Activated naive CD8-positive, alpha-beta T cell (primary cell): ENCODE results near the gene UROD.

Experiments used
- H3K27ac Mint-ChIP-seq: one replicate; pipeline ENCODE4 v1.8.0; 2021; ENCODE audit warnings: mixed read lengths
- H3K27me3 Mint-ChIP-seq: one replicate; pipeline ENCODE4 v1.8.0; 2021; ENCODE audit warnings: mixed read lengths
- H3K36me3 Mint-ChIP-seq: one replicate; pipeline ENCODE4 v1.8.0; 2021; ENCODE audit warnings: mixed read lengths
- H3K4me1 Mint-ChIP-seq: one replicate; pipeline ENCODE4 v1.8.0; 2021; ENCODE audit warnings: low read depth, mixed read lengths
- H3K4me3 Mint-ChIP-seq: one replicate; pipeline ENCODE4 v1.8.0; 2021; ENCODE audit warnings: mild to moderate bottlenecking, mixed read lengths
- H3K9me3 Mint-ChIP-seq: one replicate; pipeline ENCODE4 v1.8.0; 2021; ENCODE audit warnings: low read depth, mixed read lengths

Gene UROD

DNA sequence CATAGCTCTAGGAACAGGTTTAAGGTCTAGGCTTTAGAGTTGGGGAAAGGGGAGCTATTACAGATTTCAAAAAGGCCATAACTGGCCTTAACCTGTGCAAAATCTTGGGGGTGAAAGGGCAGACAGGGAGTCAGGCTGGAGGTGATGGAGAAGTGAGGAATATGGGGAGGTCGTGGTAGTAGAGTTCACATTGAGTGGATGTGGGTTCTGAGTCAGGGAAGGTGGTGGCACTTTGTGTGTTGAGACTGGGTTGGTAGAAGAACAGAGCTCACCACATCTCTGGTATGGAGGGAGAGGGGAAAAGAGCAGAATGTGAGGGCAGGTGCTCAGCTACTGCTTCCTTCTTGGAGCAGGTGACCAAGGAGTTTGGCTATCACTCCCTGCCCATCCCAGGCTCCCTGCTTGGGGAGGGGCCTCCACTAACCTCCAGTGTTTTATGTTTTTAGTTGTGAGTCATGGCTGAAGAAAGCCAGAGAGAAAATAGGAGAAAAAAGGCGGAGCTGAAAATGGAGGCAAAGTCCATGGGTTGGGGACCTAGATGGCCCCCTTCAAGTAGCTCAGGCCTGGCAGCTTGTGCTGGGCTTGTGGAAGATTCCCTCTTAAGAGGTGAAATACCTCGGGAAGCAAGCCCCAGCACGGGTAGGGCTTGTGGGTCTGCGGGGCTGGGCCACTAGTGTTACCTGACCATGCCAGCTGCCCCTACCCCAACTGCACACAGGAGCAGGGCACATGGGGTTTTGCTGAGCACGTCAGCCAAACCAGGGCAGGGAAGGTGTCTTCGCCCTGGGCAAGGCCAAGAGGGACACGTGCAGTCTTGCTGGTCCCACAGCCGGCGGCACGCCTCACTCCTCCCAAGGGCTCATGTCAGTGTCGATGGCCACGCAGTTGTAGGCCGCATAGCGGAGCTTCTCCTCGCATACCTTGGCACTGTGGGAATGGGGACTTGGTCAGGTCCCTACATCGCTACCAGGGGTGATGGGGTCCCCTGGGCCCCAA, 9.1 kb upstream of the UROD start:
- H3K27ac Mint-ChIP-seq, result peak overlapping the region; percentile 50
- H3K9me3 Mint-ChIP-seq, result no peaks in the 10 kb centered on the region
- peaks cover 4% of the 10 kb centered on the region for H3K36me3 Mint-ChIP-seq
- H3K4me3 Mint-ChIP-seq, result no peak overlapping the region
- no peaks in the 10 kb centered on the region for H3K27me3 Mint-ChIP-seq
- peaks cover 7% of the 10 kb centered on the region for H3K4me1 Mint-ChIP-seq

DNA sequence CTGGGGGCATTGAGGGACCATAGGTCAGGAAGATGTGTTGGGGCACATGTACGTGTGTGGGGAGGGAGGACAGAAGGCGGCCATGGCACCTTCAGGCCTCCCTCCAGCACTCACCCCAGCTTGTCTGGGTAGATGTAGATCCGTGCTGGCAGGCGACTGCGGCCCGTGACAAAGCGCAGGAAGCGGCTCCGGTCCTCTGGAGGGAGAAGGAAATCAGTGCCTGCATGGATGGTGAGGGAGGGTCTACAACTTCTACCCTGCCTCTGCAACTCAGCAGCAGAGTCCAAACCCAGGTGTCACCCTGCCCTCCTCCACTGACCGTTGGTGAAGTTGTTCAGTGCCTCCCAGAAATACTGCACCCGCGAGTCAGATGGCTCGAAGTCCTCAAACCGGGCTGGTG, 8.3 kb upstream of the UROD start:
- Mint-ChIP-seq H3K4me1 (peaks cover 8% of the 10 kb centered on the region), H3K9me3 (no peaks in the 10 kb centered on the region), H3K4me3 (no peak overlapping the region), H3K27me3 (no peaks in the 10 kb centered on the region), H3K36me3 (peaks cover 4% of the 10 kb centered on the region), H3K27ac (no peak overlapping the region)

DNA sequence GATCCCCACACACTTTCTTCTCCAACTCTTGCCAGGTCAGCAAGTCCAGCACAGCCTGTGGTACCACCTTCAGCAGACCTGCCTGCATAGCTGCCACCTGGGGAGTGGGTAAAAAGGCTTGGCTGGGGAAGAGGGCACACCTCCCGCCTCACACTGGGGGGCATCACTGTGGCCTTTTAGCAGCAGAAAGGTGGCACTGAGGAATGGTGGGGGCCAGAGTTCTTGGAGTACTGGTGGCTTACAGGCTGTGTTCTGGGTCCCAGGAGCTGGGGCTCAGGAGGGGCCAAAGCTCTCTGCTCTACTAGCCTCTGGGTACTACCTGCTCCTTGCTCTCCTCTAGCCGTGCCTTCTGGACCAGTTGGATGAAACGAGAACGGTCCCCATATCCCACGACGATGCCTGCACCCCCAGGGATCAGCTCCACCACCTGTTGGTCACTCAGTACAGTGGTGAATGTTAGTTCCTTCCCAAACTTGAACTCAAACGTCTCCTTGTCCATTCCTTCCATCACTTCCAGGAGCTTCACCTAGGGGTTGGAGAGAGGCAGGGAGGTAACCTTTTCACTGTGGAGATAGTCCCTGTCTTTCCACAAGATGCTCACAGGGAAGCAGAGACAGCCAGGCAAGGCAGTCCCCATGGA, 7.7 kb upstream of the UROD start:
- Mint-ChIP-seq H3K4me1 (peaks cover 15% of the 10 kb centered on the region), H3K27ac (no peak overlapping the region), H3K9me3 (no peaks in the 10 kb centered on the region), H3K36me3 (peaks cover 4% of the 10 kb centered on the region), H3K4me3 (no peak overlapping the region), H3K27me3 (no peaks in the 10 kb centered on the region)

DNA sequence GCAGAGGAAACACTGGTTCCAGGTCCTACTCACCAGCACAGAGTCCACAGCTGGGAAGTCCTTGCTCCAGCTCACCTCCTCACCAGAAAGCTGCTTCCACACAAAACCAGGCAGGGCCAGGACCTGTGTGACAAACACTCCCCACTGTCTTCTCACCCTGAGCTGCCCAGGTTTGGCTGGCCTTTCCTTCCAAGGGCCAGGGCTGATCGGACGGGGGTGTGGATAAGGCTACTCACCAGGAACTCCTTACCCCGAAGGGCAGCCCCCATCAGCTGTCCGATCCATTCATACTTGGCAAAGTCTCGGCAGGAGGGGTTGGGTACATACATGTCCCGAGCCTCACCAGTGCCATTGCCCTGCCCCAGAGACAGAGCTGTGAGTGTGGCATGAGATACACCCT, 6.3 kb upstream of the UROD start:
- Mint-ChIP-seq H3K9me3 (no peaks in the 10 kb centered on the region), H3K4me3 (no peak overlapping the region), H3K27me3 (no peaks in the 10 kb centered on the region), H3K36me3 (peaks cover 4% of the 10 kb centered on the region), H3K27ac (no peak overlapping the region), H3K4me1 (peaks cover 21% of the 10 kb centered on the region)

DNA sequence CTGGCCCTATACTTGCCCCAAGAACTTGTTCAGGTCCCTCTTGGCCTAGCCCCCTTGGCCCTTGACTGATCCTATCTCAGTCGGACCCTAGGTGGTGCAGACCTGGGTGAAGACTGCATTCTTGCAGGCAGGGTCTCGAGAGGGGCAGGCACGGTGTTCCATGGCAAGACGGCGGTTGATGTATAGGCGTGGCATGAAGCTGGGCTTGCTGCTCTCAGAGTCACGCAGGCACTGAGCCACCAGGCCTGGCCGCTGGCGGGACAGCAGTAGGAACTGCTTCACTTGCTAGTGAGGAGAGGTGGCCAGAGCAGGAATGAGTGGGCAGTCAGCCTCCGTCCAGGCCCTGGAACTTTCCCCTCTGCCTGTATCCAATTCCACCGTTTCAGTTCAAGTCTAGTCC, 4.7 kb upstream of the UROD start:
- H3K9me3 Mint-ChIP-seq, result no peaks in the 10 kb centered on the region
- H3K36me3 Mint-ChIP-seq, result peaks cover 4% of the 10 kb centered on the region
- no peaks in the 10 kb centered on the region for H3K27me3 Mint-ChIP-seq
- no peak overlapping the region for H3K27ac Mint-ChIP-seq
- no peak overlapping the region for H3K4me3 Mint-ChIP-seq
- peaks cover 28% of the 10 kb centered on the region for H3K4me1 Mint-ChIP-seq

DNA sequence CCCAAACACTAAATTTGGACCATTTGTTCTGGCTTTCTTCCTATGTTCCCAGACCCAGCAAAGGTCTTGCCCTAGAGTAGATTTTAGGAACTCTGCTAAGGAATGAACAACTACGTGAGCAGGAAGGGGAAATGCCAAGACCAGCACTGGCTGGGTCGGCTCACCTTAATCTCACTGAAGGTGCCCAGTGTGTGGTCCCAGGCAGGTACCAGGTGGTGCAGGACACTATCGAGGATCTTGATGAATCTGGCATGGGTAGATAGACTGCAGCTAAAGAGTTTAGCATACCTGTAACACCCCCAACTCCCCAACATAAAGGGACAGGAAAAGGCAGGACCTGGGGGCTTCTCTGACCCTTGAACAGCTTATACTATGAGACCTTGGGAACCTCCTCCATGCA, 4.0 kb upstream of the UROD start:
- H3K27ac Mint-ChIP-seq, result no peak overlapping the region
- H3K27me3 Mint-ChIP-seq, result no peaks in the 10 kb centered on the region
- no peak overlapping the region for H3K4me3 Mint-ChIP-seq
- H3K9me3 Mint-ChIP-seq, result no peaks in the 10 kb centered on the region
- H3K4me1 Mint-ChIP-seq, result peaks cover 27% of the 10 kb centered on the region
- H3K36me3 Mint-ChIP-seq, result no peaks in the 10 kb centered on the region

DNA sequence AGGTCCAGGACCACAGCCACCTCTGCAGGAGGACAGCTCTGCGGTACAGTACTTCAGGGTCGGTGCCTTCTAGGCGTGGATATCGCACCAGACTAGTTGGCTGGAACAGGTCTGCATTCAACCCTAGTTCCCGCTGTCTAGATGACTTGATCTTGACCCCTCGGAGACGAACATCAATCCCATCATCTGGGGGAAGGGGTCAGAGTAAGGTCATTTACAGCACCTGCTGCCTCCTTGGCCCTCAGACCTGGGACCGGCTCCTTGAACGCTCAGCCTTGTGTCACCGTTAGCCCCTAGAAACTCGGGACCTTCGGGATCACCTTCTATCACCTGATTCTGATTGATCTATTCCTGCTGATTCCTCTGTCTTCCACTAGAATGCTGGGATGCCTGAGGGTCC, 3.5 kb upstream of the UROD start:
- Mint-ChIP-seq H3K4me1 (peaks cover 31% of the 10 kb centered on the region), H3K9me3 (no peaks in the 10 kb centered on the region), H3K36me3 (no peaks in the 10 kb centered on the region), H3K27ac (no peak overlapping the region), H3K4me3 (no peak overlapping the region), H3K27me3 (no peaks in the 10 kb centered on the region)

DNA sequence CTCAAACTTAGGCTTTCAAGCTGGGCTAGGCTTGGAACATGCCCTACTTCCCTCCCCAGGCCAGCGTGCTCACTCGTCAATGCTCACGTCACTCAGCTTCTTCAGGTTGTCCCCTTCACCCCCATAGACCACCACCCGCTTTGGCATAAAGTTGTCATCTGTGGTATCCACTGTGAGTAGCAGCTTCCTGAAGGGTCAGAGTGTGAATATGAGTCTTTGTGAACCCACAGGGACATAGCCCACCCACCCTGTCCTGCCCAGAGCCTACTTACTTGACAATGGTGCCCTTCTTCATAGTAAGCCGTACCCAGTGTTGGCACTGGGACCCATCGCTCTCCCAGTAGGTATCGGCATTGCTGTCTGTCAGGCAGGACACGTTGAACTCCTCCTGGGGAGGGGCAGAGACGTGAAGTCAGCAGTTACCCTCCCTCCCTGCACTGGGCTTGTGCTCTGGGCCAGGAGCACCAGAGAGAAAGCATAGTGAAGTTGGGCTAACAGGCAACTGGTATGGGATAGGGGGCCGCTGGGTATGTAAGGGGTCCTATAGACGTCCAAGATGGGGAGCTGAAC, 2.7 kb upstream of the UROD start:
- Mint-ChIP-seq H3K4me1 (peaks cover 38% of the 10 kb centered on the region), H3K4me3 (peak overlapping the region; percentile 88), H3K9me3 (no peaks in the 10 kb centered on the region), H3K27me3 (no peaks in the 10 kb centered on the region), H3K36me3 (peaks cover 2% of the 10 kb centered on the region), H3K27ac (no peak overlapping the region)

DNA sequence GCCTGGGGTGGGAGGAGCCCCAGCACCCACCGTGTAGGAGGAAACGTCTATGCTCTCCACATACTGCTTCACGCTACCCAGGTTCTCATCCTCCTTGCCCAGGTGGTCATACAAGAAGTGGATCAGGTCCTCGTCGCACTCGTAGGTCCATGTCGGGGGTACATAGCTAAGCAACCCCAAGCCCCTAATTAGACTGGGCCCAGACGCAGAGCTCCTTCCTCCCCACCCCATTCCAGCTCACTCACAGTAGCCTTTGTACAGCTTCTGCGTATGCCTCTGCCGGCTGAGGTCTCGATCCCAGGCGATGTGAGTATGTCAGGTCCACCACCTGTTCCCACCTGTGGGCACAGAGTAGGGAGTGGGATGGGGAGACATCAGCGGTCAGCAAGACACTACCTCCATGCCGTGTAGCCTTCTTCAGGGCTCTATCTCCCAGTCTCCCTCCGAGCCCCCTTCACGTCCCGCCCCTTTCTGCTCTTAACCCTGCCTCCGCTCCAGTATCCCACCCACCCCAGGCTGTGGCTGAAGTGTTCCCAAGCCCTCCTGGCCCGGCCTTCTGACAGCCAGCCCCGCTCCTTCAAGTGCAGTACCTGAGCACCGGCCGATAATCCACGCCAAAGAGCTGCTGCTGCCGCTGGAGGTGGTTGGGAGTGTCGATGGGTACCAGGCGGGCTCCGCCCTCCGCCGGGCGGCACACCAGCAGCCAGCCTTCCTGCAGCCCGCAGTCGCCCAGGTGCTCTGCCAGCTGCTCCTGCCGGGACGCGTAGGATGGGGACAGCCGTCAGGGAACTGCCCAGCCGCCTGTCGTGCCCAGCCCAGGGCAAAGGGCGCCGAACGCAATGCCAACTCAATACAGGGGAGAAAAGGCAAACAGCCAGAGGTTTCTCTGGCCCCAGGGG, 1.8 kb upstream of the UROD start:
- H3K4me3 Mint-ChIP-seq, result peak overlapping the region; percentile 88
- H3K27ac Mint-ChIP-seq, result peak overlapping the region; percentile 61
- peaks cover 43% of the 10 kb centered on the region for H3K4me1 Mint-ChIP-seq
- H3K36me3 Mint-ChIP-seq, result peaks cover 4% of the 10 kb centered on the region
- no peaks in the 10 kb centered on the region for H3K27me3 Mint-ChIP-seq
- H3K9me3 Mint-ChIP-seq, result no peaks in the 10 kb centered on the region

DNA sequence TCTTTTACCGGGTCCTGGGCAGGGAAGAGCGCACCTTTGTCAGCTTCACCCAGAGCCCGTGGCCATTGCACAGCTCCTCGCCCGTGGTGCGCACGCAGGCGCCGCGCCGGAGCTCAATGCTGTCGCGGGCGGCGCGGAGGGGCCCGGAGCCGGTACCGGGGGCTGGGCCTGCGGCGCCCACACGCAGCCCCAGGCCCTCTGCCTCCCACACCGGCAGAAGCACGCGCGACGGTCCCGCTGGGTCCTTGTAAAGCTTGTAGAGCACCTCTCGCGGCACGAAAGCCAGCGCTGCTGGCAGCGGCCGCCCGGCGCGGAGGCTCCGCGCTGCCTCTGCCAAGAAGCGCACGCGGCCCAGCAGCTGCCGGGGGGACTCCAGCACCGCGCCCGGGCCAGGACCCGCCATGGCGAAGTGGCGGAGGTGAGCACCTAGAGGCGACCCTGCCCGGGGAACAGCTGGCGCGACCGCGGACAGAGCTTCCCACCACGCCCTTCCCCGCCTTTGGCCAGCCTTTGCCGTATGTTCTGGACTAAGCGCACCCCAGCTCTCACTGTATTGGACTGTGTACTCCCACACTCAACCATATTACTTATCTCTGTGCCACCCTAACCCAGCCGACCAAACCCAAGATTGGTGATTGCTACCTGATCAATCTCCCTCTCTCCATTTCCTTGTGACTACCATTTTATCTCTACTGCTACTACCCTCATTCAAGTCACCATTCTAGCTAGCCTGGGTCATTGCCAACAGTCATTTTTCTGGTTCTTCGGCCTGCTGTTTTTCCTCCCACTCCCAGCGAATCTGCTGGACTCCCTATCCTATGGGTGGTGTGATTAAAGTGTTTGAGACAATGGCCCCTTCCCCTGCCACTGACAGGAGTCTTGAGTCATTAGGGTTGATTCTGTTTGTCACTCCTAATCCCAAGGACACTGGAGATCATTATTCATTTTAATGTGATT, 921 bp upstream of the UROD start, which contains the start of gene HECTD3:
Gene HECTD3, minus strand, starts transcription at position 470 of the 957 bp plus-strand sequence. Its CDS starts 67 bp downstream, at position 403.
- Mint-ChIP-seq H3K36me3 (peaks cover 4% of the 10 kb centered on the region), H3K4me1 (peaks cover 43% of the 10 kb centered on the region), H3K4me3 (peak within 1 kb of the TSS; percentile 88), H3K27ac (peak within 1 kb of the TSS; percentile 89), H3K9me3 (no peaks in the 10 kb centered on the region), H3K27me3 (no peaks in the 10 kb centered on the region)

DNA sequence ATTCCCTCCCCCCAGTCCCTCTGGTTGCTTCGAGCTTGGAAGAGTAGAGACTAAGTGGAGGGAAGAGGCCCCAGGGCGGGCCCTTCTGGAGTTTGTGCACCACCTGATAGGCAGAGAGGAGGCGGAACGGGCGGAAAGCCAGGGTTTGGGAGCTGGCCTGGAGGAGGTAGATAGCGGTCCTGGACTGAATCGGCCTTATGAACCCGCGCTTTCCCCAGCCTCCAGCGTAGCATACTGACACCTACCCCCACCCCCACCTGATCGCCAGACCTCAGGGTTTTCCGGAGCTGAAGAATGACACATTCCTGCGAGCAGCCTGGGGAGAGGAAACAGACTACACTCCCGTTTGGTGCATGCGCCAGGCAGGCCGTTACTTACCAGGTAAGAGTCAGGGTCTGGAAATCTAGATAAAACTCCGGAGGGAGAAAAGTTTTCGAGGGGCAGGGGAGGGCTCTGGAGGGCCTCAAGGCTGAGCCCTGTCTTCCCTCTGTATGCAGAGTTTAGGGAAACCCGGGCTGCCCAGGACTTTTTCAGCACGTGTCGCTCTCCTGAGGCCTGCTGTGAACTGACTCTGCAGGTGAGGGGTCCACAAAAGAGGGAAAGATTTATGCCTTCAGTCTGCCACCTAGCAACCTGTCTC, 705 bp downstream of the UROD start:
- Mint-ChIP-seq H3K4me3 (peak overlapping the region; percentile 87), H3K27me3 (no peaks in the 10 kb centered on the region), H3K36me3 (peaks cover 4% of the 10 kb centered on the region), H3K27ac (peak overlapping the region; percentile 89), H3K4me1 (peaks cover 43% of the 10 kb centered on the region), H3K9me3 (no peaks in the 10 kb centered on the region)

DNA sequence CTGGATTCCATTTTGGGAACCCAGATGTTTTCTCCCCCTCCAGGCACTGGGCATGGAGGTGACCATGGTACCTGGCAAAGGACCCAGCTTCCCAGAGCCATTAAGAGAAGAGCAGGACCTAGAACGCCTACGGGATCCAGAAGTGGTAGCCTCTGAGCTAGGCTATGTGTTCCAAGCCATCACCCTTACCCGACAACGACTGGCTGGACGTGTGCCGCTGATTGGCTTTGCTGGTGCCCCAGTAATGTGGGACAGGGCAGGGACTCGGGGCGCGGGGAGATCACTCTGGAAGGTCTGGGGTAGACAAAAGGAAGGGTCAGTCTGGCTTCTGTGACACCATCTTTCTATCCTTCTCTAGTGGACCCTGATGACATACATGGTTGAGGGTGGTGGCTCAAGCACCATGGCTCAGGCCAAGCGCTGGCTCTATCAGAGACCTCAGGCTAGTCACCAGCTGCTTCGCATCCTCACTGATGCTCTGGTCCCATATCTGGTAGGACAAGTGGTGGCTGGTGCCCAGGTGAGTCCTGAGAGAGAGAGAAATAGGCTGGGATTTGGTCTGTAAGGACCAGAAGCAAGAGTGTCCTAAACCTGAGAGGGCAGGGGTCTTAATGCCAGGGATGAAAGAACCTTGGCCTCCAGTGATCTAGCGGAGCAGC, 1.6 kb downstream of the UROD start:
- Mint-ChIP-seq H3K9me3 (no peaks in the 10 kb centered on the region), H3K27ac (no peak overlapping the region), H3K27me3 (no peaks in the 10 kb centered on the region), H3K4me3 (peak overlapping the region; percentile 87), H3K36me3 (peaks cover 4% of the 10 kb centered on the region), H3K4me1 (peaks cover 42% of the 10 kb centered on the region)
